ENCODE measurements around the gene ZNHIT2. TPM values are rescaled to one million over a fixed set of nuclear protein-coding genes. Genes with fewer than 3 reads are reported as not detected.

Gene ZNHIT2
- total and polyA plus RNA-seq, 10 of the 15 experiments (the other 5 are each of a cell fraction or from before 2014, with no cell fraction given), result 0.24 to 20.4 (median 15.5) TPM; not detected in 1

DNA sequence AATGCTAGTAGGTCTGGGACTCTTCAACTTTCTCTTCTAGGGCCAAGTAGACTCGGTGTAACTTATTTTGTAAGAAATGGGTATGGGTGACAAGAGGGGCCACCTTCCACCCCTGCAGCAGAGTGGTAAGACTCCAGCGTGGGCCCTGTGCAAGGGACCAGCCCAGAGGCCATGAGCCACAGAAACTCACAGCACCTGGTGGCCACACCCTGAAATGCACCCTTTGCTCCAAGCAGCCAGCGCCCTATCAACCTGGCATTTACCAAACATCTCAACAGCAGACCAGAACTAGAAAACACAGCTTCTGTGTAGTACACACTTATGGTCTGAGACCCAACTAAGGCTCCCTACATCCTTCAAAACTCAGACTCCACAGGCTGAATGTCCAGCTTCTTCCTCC is 39.4 kb downstream of the ZNHIT2 start (continued):
- 0 out of 2 replicates have a peak, but pooled peaks have one; percentile 24 for TF ChIP-seq CREB1 (IDR thresholded peaks at IDR 0.05; ENCODE audit: low read depth)
- peak; percentile 64 for TF ChIP-seq YY1 (IDR thresholded peaks at IDR 0.05; ENCODE audit: low read depth, low read length)
- TF ChIP-seq, protein P1, sequence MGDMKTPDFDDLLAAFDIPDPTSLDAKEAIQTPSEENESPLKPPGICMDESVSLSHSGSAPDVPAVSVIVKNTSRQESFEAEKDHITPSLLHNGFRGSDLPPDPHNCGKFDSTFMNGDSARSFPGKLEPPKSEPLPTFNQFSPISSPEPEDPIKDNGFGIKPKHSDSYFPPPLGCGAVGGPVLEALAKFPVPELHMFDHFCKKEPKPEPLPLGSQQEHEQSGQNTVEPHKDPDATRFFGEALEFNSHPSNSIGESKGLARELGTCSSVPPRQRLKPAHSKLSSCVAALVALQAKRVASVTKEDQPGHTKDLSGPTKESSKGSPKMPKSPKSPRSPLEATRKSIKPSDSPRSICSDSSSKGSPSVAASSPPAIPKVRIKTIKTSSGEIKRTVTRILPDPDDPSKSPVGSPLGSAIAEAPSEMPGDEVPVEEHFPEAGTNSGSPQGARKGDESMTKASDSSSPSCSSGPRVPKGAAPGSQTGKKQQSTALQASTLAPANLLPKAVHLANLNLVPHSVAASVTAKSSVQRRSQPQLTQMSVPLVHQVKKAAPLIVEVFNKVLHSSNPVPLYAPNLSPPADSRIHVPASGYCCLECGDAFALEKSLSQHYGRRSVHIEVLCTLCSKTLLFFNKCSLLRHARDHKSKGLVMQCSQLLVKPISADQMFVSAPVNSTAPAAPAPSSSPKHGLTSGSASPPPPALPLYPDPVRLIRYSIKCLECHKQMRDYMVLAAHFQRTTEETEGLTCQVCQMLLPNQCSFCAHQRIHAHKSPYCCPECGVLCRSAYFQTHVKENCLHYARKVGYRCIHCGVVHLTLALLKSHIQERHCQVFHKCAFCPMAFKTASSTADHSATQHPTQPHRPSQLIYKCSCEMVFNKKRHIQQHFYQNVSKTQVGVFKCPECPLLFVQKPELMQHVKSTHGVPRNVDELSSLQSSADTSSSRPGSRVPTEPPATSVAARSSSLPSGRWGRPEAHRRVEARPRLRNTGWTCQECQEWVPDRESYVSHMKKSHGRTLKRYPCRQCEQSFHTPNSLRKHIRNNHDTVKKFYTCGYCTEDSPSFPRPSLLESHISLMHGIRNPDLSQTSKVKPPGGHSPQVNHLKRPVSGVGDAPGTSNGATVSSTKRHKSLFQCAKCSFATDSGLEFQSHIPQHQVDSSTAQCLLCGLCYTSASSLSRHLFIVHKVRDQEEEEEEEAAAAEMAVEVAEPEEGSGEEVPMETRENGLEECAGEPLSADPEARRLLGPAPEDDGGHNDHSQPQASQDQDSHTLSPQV (IDR thresholded peaks at IDR 0.05), result no peak
- TF ChIP-seq PML (IDR thresholded peaks at IDR 0.05; ENCODE audit: low read length), result no peak
- no peak for TF ChIP-seq ZNF622 (IDR thresholded peaks at IDR 0.05)
- TF ChIP-seq TCF12 (IDR thresholded peaks at IDR 0.05; ENCODE audit: low read depth, low read length), result no peak
- no peak for TF ChIP-seq GATAD2B (conservative IDR thresholded peaks at IDR 0.05; ENCODE audit: low read depth)
- TF ChIP-seq CEBPB (IDR thresholded peaks at IDR 0.05; ENCODE audit: borderline replicate concordance in 1 of 2, low read depth in 2 of 2, low read length in 2 of 2), result no peak

DNA sequence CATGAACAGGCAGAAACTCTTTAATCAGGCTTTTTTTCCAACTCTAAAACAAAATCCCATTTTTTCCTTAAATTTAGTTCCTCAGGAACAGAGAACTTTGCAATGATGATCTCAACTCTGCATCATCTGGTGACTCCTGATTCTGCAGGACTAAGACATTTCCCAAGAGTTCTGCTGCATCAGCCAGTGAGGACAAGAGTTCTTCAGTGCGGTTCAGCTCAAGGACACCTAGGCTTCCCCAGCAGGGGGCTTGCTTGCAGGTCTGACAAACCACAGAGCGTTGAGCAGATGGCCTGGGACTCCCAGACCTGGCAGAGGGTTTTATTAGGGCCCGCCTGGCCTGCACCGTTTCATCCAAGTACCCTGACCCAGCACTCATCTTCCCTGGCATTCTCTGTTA is 40.0 kb downstream of the ZNHIT2 start:
- ChIA-PET SMC1A (ENCODE audit: uncharacterized antibody, unreplicated experiment) (interaction anchor here (1.3 to 2.3 kb wide), 3 partner anchors 9 to 64 kb away, joined by 3 to 9 read pairs (median 3); no protein-coding TSS in a partner anchor), CTCF (interaction anchor here (1.0 to 2.2 kb wide), 2 partner anchors 38 to 65 kb away, joined by 3 to 4 read pairs; no protein-coding TSS in a partner anchor), POLR2A (interaction anchor here (1.2 kb wide), 2 partner anchors 43 to 49 kb away, joined by 3 read pairs; no protein-coding TSS in a partner anchor), RAD21 (ENCODE audit: unreplicated experiment) (interaction anchor here (3.0 kb wide), 1 partner anchor 37 kb away, joined by 8 read pairs; the partner anchor contains the start of gene SAC3D1)
- no TSS peak for BruUV-seq (replicated peaks)
- WGBS (ENCODE audit: insufficient coverage, insufficient replicate concordance, low lambda C conversion rate, missing lambda C conversion rate), result 72% methylated on average over 4 of the region's 4 CpGs
- H3K9ac ChIP-seq (ENCODE audit: control insufficient read depth, insufficient read depth, low read length), result no peak overlapping the region
- peaks cover 42% of the 10 kb centered on the region for H3K79me2 ChIP-seq (ENCODE audit: control insufficient read depth, insufficient read depth, low read length)
- no peaks in the 10 kb centered on the region for H4K20me1 ChIP-seq (ENCODE audit: control insufficient read depth, insufficient read depth)
- peaks cover 5 to 13% of the 10 kb centered on the region in 2 experiments; a peak in 3 of 4 replicates for H3K36me3 ChIP-seq (ENCODE audit: control insufficient read depth in 2 of 2, insufficient read depth in 2 of 2, low read length in 1 of 2)
- FAIRE-seq, result no peak
- ATAC-seq, result no peak
- peaks cover 32% of the 10 kb centered on the region for H3K4me1 ChIP-seq (ENCODE audit: control insufficient read depth, insufficient read depth, low read length)
- intact Hi-C loops (cut with micrococcal nuclease; ENCODE audit: unreplicated experiment), result loop anchor here (5.0 kb wide), 1 partner anchor 35 kb away; the partner anchor contains the start of gene SAC3D1
- no peak overlapping the region for H2AFZ ChIP-seq (ENCODE audit: control insufficient read depth, low read depth, low read length)
- H3K9me3 ChIP-seq (replicated peaks; ENCODE audit: control insufficient read depth, insufficient read depth, low read length), result no peaks in the 10 kb centered on the region
- in situ Hi-C loops (cut with MboI), result no loop called here
- no peak overlapping the region for H3K27ac ChIP-seq (ENCODE audit: control insufficient read depth, insufficient read depth)
- no peak for DNase-seq (ENCODE audit: low read depth, low spot score)
- no peak overlapping the region for H3K4me3 ChIP-seq
- no peak overlapping the region for H3K4me2 ChIP-seq (ENCODE audit: control insufficient read depth, insufficient read depth)
- H3K27me3 ChIP-seq (replicated peaks in 1 of 2; ENCODE audit: control insufficient read depth in 2 of 2, insufficient read depth in 2 of 2, low read length in 1 of 2), result no peaks in the 10 kb centered on the region
- TF ChIP-seq SUZ12 (IDR thresholded peaks at IDR 0.05; ENCODE audit: unreplicated experiment) (no peak), CBFB (IDR thresholded peaks at IDR 0.05; ENCODE audit: low read depth) (no peak), TCF7 (IDR thresholded peaks at IDR 0.05; ENCODE audit: borderline replicate concordance) (no peak), RELA (IDR thresholded peaks at IDR 0.05; ENCODE audit: borderline replicate concordance, partially characterized antibody) (no peak), BRCA1 (IDR thresholded peaks at IDR 0.05; ENCODE audit: low read depth, low read length) (no peak), GABPA (IDR thresholded peaks at IDR 0.05; ENCODE audit: low read depth) (no peak), FOXM1 (IDR thresholded peaks at IDR 0.05; ENCODE audit: low read depth, low read length) (no peak), RB1 (IDR thresholded peaks at IDR 0.05; ENCODE audit: borderline replicate concordance) (no peak), HCFC1 (IDR thresholded peaks at IDR 0.05; ENCODE audit: low read length) (no peak), SMAD5 (IDR thresholded peaks at IDR 0.05; ENCODE audit: low read depth) (no peak), ATF7 (IDR thresholded peaks at IDR 0.05; ENCODE audit: low read depth) (no peak), ESRRA (IDR thresholded peaks at IDR 0.05; ENCODE audit: low read length) (no peak)
- TF ChIP-seq, protein P2, sequence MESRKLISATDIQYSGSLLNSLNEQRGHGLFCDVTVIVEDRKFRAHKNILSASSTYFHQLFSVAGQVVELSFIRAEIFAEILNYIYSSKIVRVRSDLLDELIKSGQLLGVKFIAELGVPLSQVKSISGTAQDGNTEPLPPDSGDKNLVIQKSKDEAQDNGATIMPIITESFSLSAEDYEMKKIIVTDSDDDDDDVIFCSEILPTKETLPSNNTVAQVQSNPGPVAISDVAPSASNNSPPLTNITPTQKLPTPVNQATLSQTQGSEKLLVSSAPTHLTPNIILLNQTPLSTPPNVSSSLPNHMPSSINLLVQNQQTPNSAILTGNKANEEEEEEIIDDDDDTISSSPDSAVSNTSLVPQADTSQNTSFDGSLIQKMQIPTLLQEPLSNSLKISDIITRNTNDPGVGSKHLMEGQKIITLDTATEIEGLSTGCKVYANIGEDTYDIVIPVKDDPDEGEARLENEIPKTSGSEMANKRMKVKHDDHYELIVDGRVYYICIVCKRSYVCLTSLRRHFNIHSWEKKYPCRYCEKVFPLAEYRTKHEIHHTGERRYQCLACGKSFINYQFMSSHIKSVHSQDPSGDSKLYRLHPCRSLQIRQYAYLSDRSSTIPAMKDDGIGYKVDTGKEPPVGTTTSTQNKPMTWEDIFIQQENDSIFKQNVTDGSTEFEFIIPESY (IDR thresholded peaks at IDR 0.05), result no peak

All from GM12878 (cell line).